RCC 7860 (cell line): Measurements from ENCODE around the gene NEU4.
A peak's percentile ranks its signal among the peaks of the same experiment; 100 is the strongest.
"Not testable (repeated sequence)": the region's sequence is repeated elsewhere in the genome, so short reads cannot be mapped to it uniquely, and the experiment has no call there.

Experiments
- DNase-seq: peaks from one replicate; pipeline ENCODE4 v3.0.0-alpha.2; 2015; ENCODE audit warnings: low spot score
- FAIRE-seq: peaks from 2 replicates; lab custom pipeline; 2012; peaks lifted over from hg19 to GRCh38; lab: Jason Lieb, UNC

Gene NEU4

DNA sequence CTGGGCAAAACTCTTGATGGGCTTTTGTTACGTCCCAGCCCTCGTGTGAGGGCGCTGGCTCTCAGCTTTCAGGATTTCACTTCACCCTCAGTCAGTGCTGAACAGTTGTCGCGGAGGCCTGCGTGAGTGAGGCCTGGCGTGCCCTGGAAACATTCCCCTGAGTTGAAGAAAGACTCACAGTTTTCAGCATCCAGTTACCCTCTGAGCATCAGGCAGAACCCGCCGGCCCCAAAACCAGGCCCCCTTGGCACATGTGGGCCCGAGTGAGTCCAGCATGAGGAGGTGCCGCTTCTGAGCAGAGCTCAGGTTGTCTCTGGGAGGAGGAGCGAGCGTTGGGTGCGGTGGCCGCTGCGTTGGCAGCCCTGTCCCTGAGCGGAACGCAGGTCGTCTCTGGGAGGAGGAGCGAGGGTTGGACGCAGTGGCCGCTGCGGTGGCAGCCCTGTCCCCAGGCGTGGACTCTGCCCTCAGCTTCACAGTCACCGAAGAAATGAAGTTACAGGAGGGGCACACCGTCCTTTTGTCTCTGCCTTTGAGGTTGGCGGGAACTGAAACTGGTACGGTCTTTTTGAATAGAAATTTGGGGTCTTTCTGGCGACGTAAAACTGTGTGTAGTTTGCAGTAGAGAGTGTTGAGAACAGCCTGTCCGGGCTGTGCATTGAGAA, at the start of gene NEU4:
TSS of gene NEU4 (plus strand) at position 473 of the 662 bp plus-strand sequence. CDS start 5,292 bp downstream, outside the sequence.
- FAIRE-seq (no peak), DNase-seq (no peak)

GRCh38 chr2:241759893-241760292, 49.1 kb upstream of the NEU4 start:
- not testable (repeated sequence) for DNase-seq, FAIRE-seq

DNA sequence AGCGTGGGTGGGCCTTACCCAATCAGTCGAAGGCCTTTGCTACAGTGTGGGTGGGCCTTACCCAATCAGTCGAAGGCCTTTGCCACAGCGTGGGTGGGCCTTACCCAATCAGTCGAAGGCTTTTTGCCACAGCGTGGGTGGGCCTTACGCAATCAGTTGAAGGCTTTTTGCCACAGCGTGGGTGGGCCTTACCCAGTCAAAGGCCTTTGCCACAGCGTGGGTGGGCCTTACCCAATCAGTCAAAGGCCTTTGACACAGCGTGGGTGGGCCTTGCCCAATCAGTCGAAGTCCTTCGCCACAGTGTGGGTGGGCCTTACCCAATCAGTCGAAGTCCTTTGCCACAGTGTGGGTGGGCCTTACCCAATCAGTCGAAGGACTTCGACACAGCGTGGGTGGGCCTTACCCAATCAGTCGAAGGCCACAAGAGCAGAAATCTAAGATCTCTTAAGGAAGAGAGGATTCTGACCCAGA, 48.7 kb upstream of the NEU4 start:
- no peak for DNase-seq
- no peak for FAIRE-seq

GRCh38 chr2:241762321-241762932, 46.6 kb upstream of the NEU4 start:
- DNase-seq (no peak), FAIRE-seq (no peak)

DNA sequence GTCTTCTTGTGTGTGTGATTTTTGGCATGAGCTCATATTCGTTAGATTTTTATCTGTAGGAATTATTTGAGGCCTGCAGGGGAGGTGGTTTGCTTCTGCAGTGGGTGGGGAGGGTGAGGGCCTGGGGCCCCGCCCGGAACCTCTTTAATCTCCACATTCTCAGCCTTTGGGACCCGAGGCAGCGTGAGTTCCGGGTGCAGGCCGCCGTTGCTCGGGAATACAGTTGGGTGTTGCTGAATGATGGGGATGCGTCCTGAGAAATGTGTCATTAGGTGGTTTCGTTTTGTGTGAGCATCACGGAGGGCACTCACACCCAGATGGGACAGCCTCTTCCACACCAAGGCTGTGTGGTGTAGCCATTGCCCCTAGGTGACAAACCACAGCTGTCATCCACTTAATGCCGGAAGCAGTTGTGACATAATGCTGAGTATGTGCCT, 46.0 kb upstream of the NEU4 start:
- DNase-seq (no peak), FAIRE-seq (no peak)

DNA sequence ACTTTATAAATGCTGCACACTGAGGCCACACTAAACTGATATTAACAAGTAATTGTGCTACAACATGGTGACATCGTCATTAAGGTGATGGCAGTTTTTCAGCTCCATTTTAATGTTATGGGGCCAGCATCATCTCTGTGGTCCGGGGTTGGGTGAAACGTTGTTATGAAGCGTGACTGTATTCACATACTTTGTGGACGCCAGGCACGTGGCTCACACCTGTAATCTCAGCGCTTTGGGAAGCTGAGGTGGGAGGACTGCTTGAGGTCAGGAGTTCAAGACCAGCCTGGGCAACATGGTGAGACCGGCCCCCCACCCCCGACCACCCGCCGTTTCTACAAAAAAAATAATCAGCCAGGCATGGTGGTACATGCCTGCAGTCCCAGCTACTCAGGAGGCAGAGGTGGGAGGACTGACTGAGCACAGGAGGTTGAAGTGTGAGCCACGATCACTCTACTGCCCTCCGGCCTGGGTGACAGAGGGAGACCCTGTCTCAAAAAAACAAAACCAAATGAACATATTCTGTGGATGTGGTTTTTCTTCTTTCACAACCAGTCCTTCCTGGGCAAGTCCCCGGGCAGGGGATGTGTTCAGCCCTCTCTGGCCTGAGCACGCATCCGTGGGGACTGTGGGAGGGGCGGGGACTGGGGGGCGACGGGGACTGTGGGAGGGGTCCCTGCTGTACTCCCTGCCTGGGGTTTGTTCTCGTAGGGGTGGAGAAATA, 45.3 kb upstream of the NEU4 start:
- FAIRE-seq (no peak), DNase-seq (no peak)

DNA sequence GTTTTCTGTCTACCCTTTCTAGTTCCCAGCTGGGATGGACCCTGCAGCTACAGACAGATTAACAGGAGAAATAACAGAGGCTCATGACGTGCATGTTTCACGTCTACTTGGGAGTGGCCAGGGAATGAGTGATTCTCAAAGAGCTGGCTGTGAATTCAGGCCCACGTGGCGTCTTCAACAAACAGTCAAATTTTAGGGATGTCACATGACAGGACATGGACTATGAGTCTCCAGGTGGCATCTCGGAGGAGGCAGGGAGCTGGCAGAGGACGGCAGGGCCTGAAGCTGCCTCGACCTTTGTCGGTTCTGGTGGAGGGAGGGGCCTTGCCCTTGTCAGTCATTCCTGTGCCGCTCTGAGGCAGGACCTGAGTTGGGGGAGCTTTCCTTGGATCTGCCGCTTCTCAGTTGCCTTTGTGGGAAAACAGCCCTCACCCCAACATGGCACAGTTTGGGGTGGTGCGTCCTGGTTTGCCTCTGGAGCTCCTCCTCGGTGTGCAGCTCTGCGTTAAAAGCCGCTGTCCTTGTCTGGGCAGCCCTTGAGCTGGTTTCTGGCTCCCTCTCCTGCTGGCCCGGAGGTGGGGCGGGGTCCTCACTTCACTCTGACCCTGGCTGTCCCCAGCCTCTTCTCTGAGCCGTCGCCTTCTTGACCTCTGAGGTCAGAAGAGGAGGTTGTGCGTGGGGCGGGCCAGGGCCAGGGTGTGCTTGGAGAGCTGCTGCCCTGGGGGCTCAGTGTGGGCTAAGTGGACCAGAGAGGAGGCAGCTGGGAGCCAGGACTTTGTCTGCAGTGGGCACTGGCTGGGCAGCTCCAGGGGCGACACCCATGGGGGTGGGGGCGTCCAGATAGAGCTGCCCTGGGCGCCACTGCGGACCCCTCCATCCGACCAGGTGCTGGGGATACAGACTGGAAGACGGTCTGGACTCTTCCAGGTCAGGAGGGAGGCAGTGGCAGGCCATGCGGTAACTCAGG, 44.4 kb upstream of the NEU4 start:
- DNase-seq (no peak), FAIRE-seq (no peak)

DNA sequence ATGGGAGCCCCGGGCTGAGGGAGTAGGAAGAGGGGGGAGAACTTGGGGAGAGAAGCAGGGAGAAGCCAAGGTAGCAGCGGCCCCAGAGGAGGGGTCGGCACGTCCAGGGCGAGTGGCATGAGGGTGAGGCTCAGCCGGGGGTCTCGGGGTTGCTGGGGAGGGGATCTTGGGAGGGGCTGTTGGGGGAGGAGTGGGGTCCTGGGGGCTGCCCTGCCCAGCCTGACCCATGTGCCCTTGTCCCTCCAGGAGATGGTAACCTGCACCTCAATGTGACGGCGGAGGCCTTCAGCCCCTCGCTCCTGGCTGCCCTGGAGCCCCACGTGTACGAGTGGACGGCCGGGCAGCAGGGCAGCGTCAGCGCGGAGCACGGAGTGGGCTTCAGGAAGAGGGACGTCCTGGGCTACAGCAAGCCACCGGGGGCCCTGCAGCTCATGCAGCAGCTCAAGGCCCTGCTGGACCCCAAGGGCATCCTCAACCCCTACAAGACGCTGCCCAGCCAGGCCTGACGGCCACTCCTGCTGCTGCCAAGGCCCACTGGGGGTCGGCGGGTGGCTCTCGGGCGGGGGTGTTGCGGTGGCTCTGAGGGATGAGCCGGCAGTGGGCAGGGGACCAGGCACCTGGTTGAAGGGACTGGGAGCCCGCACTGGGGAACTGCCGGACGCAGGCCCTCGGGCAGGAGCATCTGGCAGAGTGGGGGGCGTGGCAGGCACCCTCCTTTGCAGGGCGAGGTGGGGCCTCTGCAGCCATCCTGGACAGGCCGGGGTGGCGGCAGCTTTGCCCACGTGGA, 41.3 kb upstream of the NEU4 start:
- DNase-seq: no peak
- FAIRE-seq: no peak

- FAIRE-seq: no peak
- DNase-seq: no peak
Observed at GRCh38 chr2:241768251-241768711, 40.7 kb upstream of the NEU4 start.

GRCh38 chr2:241768850-241769249, 40.1 kb upstream of the NEU4 start:
- no peak for FAIRE-seq
- DNase-seq: no peak

DNA sequence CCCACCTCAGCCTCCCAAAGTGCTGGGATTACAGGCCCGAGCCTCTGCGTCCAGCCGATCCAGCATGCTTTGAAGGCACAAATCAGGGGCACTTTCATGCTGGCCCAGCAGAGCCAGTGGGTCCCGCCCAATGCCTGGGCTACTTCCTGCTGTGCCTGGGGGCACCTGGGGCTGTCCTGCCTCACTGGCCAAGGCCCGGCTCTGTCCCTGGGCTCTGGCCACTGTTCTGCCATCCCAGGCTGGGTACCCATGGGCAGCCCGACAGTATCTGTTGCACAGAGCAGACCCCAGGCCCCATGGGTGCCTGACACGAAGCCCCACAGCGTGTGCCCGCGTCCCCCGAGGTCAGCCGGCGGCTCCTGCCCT, 39.2 kb upstream of the NEU4 start:
- no peak for DNase-seq
- FAIRE-seq: no peak

DNA sequence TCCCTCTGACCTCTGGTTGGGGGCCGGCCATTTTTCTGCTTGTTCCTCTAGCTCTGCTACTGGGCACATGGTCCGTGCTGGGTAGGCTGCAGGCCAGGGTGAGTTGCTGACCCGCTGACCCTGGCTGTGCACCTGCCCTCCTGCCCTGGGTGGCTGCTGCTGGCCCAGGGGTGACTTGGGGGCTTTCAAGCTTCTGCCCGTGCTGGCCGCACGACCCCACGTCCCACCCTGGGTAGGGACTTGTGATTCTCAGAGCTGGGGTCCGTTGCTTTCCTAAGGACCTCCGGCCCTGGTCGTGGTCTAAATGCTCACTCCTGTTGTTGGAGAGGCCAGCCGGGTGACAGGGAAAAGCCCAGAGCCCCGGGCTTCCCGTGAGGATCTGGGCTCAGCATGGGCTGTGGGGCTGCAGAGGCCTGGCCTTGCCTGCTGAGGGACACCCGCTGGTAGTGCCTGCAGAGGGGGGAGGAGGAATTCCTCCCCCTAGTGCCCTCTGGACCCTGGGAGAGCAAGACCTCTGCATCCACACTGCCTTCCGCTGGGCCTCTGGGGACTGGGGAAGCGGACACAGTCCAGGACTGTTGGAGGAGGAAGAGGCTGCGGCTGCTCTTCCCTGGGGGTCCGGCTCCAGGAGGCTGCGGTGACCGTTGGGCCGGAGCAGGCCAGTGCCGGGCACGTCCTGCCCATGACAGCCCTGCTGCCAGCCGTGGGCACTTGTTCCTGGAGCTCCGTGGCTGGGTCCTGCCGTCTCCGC, 38.6 kb upstream of the NEU4 start:
- FAIRE-seq (no peak), DNase-seq (no peak)

- no peak for FAIRE-seq
Observed at GRCh38 chr2:241770936-241771285, 38.1 kb upstream of the NEU4 start.

DNA sequence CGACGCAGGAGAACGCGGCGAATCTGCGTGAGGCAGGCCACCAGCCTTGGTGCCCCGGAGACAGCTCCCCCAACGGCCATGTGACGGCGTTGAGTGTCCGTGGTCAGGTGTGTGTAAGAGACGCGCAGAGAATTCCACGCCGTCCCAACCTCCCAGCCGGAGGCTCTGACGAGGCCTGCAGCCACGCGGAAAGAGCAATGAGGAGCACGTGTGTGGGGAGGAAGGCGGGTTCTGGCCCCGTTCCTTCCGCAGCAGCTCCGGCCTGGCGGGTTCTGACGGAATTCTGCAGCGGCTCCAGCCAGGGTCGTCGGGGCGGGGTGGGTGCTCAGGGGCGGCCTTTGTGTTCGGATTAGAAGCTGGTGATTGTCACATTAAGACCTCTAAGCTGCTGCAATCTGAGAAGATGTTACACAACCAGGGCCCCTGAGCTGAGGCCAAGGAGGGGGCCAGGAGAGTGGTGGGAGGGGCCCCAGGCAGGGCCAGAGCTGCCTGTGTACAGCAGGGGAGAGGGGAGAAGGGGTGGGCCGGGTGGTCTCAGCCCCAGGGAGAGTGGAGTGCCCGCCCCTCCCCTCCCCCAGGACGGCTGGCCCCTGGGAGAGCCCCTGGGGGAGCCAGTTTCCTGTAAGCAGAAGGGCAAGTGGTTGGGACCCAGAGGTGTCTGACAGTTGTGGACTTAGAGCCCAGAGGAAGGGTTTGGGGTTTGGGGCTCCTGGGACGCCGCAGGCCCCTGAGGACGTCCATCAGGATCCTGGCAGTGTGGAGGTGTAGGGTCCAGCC, 37.5 kb upstream of the NEU4 start:
- DNase-seq (no peak), FAIRE-seq (no peak)

More at GRCh38 chr2:241770936-241771285, 38.1 kb upstream of the NEU4 start:
- DNase-seq: no peak

- FAIRE-seq (no peak), DNase-seq (no peak)
Observed at GRCh38 chr2:241772063-241772499, 36.9 kb upstream of the NEU4 start.

DNA sequence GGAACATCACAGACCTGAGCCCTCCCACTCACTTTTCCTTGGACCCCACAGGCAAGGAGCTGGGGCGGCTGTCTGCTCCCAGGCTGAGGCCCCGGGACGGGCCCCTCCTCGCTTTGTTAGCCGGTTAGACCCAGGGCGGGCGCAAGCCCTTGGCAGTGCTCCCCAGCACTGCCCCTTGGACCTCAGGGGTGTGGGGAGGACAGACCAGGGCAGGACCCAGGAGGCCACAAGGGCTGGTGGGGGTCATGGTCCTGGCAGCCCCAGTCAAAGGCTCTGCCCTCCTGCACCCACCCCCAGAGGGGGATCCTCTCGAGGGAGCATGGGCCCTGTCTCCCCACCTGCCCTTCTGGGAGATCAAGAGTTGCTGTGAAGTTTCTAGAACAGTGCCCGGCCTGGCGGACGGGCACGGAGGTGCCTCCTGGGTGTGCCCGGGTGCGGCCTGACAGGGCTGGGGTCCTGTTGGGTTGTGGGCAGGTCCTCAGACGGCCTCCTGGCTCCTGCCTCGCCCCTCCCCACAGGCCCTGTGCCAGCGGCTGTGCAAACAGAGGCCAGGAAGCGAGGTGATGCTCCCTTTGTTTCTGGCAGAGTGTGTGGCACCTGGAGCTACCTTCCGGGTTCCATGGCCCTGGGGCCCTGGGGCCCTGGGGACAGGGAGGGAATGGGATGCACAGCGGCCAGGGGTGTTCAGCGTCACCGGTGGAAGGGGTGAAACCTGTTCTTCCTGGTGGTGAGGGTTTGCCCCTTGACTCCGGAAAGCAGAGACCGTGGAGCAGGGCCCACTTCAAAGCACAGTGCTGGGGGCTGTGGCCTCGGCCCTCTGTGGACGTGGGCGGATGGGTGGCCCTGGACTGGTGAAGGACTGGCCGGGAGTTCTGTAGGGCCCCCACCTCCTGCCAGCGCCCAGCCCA, 35.2 kb upstream of the NEU4 start:
- FAIRE-seq: no peak
- DNase-seq: no peak

DNA sequence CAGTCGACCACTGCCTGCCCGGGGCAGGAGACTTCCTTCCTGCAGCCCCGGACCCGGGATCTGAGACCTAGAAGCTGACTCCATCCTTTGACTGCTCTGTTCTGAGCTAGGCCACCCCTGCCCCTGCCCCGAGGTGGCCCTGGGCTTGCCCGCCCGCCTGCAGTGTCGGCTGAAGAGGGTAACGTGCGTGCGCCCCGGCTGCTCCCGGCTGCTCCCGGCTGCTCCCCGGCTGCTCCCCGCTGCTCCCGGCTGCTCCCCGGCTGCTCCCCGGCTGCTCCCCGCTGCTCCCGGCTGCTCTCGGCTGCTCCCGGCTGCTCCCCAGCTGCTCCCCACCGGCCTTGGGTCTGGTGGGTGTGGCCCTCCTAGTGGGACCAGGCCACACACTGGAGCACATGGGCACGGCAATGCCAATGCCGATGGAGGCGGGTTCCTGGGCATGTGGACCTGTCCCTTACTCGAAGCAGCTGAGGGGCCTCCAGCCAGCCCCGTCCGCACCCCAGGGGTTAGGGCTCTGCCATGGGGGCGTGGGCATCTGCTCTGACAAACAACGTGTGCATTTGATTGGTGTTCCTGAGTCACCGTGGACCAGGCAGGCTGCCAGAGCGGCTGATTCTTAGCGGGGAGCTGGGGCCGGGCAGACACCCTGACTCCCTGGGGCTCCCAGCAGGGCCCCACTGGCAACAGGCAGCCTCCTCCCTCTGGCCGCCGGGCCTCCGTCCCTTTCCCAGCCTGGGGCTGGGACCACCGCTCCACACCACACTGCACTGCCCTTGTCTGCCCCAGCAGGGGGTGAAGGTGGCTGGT, 34.4 kb upstream of the NEU4 start:
- DNase-seq: peak; percentile 43
- FAIRE-seq: no peak
